HCT116 (cell line): ENCODE measurements around the gene PHKA2.

Source experiments
- CTCF ChIP-seq, 3 experiments: fragments of 200-600 bp in 1 of 3; sonication (generic) in 1 of 3; IDR thresholded peaks in 2 of 3; conservative IDR thresholded peaks in 1 of 3; 2 replicates each; pipeline ENCODE4 v1.5.1; 2012 to 2017; ENCODE audit warnings: low read depth in 2 of 3, low read length in 2 of 3, antibody characterized with exemption in 1 of 3, borderline replicate concordance in 1 of 3, control low read depth in 1 of 3, mild to moderate bottlenecking in 1 of 3, mixed read lengths in 1 of 3, mixed run types in 1 of 3, moderate library complexity in 1 of 3; ENCODE audit not compliant: insufficient read depth in 1 of 3
- EZH2 ChIP-seq: fragments of 200-600 bp; sonication (generic); IDR thresholded peaks from 2 replicates; pipeline ENCODE4 v1.6.1; 2017; ENCODE audit warnings: antibody characterized with exemption, mixed run types
- POLR2A ChIP-seq: IDR thresholded peaks from 2 replicates; pipeline ENCODE4 v1.7.0; 2011; ENCODE audit warnings: borderline replicate concordance; ENCODE audit not compliant: insufficient read depth, insufficient read length; ENCODE audit errors: extremely low read depth
- POLR2AphosphoS5 ChIP-seq: IDR thresholded peaks from 2 replicates; pipeline ENCODE4 v1.6.1; 2011; ENCODE audit warnings: mild to moderate bottlenecking, low read depth, low read length, moderate library complexity
- SIN3A ChIP-seq: IDR thresholded peaks from 2 replicates; pipeline ENCODE4 v1.6.1; 2012; ENCODE audit warnings: low read depth
- SP1 ChIP-seq: IDR thresholded peaks from 2 replicates; pipeline ENCODE4 v1.6.1; 2012; ENCODE audit warnings: low read depth
- SRF ChIP-seq: IDR thresholded peaks from 2 replicates; pipeline ENCODE4 v1.6.1; 2012; ENCODE audit warnings: low read depth
- TCF7L2 ChIP-seq: IDR thresholded peaks from 2 replicates; pipeline ENCODE4 v1.7.0; 2011; ENCODE audit warnings: borderline replicate concordance, inconsistent platforms; ENCODE audit not compliant: insufficient read depth, insufficient read length; ENCODE audit errors: extremely low read depth
- YY1 ChIP-seq: IDR thresholded peaks from 2 replicates; pipeline ENCODE4 v1.6.1; 2011; ENCODE audit warnings: low read length, low read depth, moderate library complexity, mild to moderate bottlenecking; ENCODE audit not compliant: insufficient replicate concordance; ENCODE audit errors: extremely low read depth
- ZNF274 ChIP-seq: fragments of 200-500 bp; sonication (Bioruptor generic); IDR thresholded peaks from 2 replicates; pipeline ENCODE4 v1.6.1; 2014; ENCODE audit warnings: mild to moderate bottlenecking, low read depth, low read length, inconsistent platforms

- no peak for TF ChIP-seq SRF
- TF ChIP-seq CTCF (IDR thresholded peaks at IDR 0.05 in 2 of 3, conservative IDR thresholded peaks at IDR 0.05 in 1 of 3; ENCODE audit: borderline replicate concordance in 1 of 3, insufficient read depth in 1 of 3, low read depth in 2 of 3, low read length in 2 of 3): no peak
- TF ChIP-seq TCF7L2: no peak
- TF ChIP-seq SIN3A: no peak
- TF ChIP-seq YY1: no peak
- no peak for TF ChIP-seq POLR2A
- no peak for TF ChIP-seq SP1
- no peak for TF ChIP-seq POLR2AphosphoS5
- TF ChIP-seq ZNF274: no peak
- TF ChIP-seq EZH2: no peak
Measured at GRCh38 chrX:18885328-18886004, 98.4 kb downstream of the PHKA2 start.
